ENCODE measurements around the gene NFKB1.

Gene NFKB1

GRCh38 chr4:102497986-102498385 lies 3.2 kb upstream of the NFKB1 start:
- no peak for DNase-seq

- no peak for DNase-seq
Measured at GRCh38 chr4:102500352-102500695, 835 bp upstream of the NFKB1 start.

DNA sequence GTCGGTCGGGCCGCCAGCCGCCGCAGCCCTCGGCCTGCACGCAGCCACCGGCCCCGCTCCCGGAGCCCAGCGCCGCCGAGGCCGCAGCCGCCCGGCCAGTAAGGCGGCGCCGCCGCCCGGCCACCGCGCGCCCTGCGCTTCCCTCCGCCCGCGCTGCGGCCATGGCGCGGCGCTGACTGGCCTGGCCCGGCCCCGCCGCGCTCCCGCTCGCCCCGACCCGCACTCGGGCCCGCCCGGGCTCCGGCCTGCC lies 213 bp downstream of the NFKB1 start:
- no peak for DNase-seq

- DNase-seq: no peak
Measured at GRCh38 chr4:102502543-102502818, 1.3 kb downstream of the NFKB1 start.

DNA sequence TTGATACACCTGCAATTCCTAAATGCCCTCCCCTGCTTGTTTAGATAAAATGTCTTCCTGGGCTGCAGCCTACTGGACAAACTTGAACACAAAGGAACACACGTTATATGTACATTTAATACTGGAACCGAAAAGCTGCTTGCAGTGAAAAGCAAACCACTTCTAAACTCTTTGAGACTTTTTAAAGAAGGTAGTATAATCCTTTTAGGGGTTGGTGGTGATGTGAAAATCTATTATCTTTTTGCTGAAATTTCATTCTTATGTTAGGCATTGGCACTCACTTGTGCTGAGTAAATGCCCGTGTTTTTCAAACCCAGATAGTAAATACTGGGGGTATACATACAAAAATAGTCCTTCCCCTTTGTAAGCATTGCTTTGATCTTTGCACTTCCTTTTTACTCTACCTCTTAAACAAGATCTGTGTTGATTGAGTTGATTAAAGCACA lies 2.2 kb downstream of the NFKB1 start:
- DNase-seq: no peak

- DNase-seq: no peak
Measured at GRCh38 chr4:102503831-102504786, 3.0 kb downstream of the NFKB1 start.

GRCh38 chr4:102504941-102505340 lies 3.8 kb downstream of the NFKB1 start:
- DNase-seq: no peak

DNA sequence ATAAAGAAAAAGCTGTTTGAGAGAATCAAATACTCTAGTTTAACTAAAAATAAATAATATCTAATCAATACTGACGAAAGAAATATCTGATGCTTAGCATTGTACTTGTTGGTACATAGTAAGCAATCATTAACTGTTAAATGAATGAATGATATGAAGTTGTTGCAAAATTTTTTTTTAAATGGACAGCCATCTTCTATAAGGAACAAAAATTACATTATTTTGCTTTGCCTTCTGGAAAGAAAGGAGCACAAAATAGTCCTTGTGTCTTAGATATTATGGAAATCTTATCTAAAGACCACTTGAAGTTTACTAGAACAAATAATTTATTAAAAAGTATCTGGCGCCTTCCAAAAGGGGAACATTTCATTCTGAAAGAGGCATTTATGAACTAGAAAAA lies 4.5 kb downstream of the NFKB1 start:
- no peak for DNase-seq

DNA sequence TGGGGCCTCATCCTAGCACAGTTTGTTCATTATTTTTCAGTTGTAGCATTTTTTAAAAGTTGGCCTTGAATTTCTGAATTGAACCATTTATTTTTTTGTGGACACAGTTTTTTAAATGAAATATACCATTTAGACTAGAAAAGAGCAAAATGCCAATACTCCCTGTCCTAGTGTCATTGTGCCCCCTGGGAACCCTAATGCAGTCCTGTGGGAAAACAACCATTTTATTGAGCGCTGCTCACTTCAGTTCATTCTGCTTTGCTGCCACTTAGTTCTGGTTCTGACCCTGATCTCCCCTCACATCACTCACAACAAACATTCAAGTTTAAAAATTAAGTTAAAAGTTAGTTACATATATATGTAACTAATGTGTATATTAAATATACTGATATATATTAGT lies 5.4 kb downstream of the NFKB1 start:
- DNase-seq: no peak

- DNase-seq: no peak
Measured at GRCh38 chr4:102511830-102512605, 10.9 kb downstream of the NFKB1 start.

- DNase-seq: no peak
Measured at GRCh38 chr4:102514298-102514964, 13.3 kb downstream of the NFKB1 start.

DNA sequence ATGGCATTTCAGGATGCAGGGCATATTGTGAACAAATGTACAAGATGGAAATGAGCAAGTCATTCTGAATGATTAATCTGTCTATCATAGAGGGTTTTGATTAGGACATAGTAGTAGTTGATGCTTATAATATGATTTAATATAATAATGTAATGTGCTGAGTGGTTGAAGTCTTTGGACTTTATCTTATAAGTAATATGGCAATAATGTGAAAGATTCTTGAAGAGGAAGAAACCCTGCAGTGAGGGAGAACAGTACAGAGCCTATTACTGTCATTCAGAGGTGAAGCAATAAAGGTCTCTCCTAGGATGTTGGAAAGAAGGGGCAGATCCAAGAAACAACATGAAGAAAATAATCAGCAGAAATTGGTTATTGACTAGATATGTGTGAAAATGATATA lies 16.6 kb downstream of the NFKB1 start:
- DNase-seq: no peak

- DNase-seq: no peak
Measured at GRCh38 chr4:102518703-102519131, 17.6 kb downstream of the NFKB1 start.

DNA sequence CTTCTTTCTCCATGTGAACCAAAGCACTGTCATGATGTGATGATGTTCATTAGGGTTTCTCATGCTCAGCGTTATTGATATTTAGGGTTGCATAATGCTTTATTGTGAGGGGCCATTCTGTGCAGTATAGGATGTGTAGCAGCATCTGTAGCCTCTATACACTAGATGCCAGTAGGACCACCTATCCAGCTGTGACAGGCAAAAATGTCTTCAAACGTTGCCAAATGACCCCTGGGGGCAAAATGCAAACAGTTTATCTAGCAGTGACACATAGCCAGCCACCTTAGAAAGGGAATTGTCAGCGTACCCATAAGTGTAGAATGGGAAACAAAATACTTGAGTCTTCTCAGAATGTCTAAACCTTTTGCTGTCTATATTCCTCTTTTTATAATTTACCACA lies 18.8 kb downstream of the NFKB1 start:
- DNase-seq: no peak

- DNase-seq: no peak
Measured at GRCh38 chr4:102521570-102521969, 20.4 kb downstream of the NFKB1 start.

- DNase-seq: no peak
Measured at GRCh38 chr4:102522031-102522440, 20.9 kb downstream of the NFKB1 start.

DNA sequence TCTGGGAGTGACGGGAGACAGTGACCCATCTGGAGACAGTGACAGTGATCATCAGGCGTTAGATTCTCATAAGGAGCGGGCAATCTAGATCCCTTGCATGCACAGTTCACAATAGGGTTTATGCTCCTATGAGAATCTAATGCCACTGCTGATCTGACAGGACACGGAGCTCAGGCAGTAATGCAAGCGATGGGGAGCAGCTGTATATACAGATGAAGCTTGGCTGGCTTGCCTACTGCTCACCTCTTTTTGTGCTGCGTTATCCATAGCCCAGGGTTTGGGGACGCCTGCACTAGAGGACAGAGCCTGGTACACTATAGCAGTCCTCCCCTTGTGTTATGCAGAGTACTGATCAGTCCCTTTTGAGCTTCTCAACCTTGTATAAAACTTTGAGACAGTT lies 23.5 kb downstream of the NFKB1 start:
- no peak for DNase-seq

DNA sequence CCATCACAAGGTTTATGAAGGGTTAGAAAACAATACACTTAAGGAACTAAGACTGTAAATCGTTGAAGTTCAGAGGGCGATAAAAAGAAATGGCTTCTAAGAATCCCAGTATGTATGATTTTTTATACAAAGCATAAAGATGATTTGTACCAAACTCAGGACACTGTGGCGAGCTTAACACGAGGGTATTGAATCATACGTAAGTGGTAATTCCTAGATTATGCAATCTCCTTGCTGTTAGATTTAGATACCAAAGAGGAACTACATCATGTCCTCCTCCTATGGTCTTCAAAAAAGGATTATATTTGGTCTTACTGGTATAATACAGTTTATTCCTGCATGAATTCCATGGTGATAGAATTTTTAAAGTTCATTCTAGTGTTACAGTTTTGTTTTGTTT lies 23.9 kb downstream of the NFKB1 start:
- no peak for DNase-seq

GRCh38 chr4:102525504-102525903 lies 24.3 kb downstream of the NFKB1 start:
- DNase-seq: no peak

DNA sequence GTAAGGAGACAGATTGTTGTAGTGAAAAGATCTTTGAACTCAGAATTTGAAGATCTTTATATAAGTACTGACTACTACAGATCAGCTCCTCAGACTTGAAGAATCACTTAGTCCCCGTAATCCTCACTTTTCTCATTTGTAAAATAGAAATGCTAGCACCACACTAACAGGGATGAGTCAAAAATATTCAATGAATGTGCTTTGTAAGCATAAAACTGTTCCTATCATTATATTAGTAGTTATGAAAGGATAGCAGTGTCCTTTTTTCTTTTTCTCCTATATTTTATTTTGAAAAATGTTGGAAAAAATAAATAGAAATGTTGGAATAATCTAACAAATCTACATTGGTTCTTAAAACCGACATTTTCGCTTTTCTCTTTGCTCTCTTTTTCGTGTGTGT lies 25.4 kb downstream of the NFKB1 start:
- DNase-seq: no peak

- DNase-seq: no peak
Measured at GRCh38 chr4:102527695-102528283, 26.6 kb downstream of the NFKB1 start.

GRCh38 chr4:102529977-102530376 lies 28.8 kb downstream of the NFKB1 start:
- DNase-seq: no peak

DNA sequence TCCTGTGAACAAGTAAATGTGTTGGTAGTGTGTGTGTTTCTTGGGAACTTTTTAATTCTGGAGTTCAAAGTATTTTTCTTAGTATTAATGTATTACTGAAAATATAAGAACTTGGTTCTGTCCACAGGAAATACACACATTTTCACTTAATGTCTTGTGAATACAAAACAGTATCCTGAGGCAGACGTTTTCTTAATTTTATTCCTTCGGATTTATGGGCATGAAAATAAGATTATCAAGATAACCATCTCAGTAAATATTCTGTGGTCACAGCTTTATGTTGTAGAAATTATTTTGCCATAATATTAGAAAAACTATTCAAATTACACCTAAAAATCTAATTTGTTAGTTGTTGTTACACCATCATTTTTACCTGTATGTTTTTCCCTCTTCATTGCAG lies 29.8 kb downstream of the NFKB1 start:
- no peak for DNase-seq

- no peak for DNase-seq
Measured at GRCh38 chr4:102531462-102531861, 30.3 kb downstream of the NFKB1 start.
